ENCODE data around the gene ERBB4. TPM values are rescaled to one million over a fixed set of nuclear protein-coding genes. Genes with fewer than 3 reads are reported as not detected.
A peak's percentile ranks its signal among the peaks of the same experiment; 100 is the strongest.

ERBB4 gene
- total RNA-seq, 1 donor from 2014 or later: 9.2 TPM

DNA sequence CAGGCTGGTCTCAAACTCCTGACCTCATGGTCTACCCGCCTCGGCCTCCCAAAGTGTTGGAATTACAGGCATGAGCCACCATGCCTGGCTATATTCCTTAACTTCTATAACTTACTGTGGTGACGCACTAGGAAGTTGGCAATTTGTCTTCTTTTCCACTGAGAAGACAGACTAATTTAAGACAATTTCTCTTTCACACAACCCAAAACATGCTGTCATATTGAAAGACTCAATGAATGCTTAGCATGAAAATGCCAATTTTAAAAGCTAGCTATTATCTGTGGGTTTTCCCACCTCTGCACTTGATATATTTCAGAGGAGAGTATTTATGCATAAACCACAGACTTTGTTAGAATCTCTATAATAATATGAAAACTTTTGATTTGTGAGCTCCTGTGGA is 84.5 kb downstream of the ERBB4 start:
- Mint-ChIP-seq H3K27ac (no peak overlapping the region), H3K9me3 (no peaks in the 10 kb centered on the region), H3K4me1 (peaks cover 31% of the 10 kb centered on the region), H3K36me3 (no peaks in the 10 kb centered on the region), H3K4me3 (no peak overlapping the region), H3K27me3 (ENCODE audit: low read depth) (no peaks in the 10 kb centered on the region)
- DNase-seq (ENCODE audit: low spot score in 2 of 2, unreplicated experiment in 2 of 2): no peak
- TF ChIP-seq, protein P1, sequence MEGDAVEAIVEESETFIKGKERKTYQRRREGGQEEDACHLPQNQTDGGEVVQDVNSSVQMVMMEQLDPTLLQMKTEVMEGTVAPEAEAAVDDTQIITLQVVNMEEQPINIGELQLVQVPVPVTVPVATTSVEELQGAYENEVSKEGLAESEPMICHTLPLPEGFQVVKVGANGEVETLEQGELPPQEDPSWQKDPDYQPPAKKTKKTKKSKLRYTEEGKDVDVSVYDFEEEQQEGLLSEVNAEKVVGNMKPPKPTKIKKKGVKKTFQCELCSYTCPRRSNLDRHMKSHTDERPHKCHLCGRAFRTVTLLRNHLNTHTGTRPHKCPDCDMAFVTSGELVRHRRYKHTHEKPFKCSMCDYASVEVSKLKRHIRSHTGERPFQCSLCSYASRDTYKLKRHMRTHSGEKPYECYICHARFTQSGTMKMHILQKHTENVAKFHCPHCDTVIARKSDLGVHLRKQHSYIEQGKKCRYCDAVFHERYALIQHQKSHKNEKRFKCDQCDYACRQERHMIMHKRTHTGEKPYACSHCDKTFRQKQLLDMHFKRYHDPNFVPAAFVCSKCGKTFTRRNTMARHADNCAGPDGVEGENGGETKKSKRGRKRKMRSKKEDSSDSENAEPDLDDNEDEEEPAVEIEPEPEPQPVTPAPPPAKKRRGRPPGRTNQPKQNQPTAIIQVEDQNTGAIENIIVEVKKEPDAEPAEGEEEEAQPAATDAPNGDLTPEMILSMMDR (IDR thresholded peaks at IDR 0.05; ENCODE audit: unreplicated experiment): no peak

DNA sequence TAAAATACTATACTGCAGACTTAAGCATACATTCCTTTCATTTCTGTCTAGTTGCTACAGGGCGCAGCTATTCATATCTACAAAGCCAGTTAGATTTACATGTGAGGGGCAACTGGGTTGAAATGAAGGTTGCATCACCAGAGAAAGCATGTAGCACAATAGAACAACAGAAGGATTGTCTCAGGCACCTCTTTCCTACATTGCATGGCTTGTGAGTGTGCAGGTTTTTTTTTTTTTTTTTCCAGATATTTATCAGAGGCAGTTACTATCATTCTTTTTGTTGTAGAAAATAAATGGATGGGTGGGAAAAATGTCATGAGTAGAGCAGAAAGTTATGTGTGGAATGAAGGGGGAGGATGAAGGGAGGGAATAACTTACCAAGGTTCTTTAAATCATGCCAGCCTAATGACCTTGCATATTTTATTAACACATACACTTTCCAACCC is 86.8 kb downstream of the ERBB4 start:
- TF ChIP-seq, protein P1 (IDR thresholded peaks at IDR 0.05; ENCODE audit: unreplicated experiment): no peak
- Mint-ChIP-seq H3K4me1 (peaks cover 39% of the 10 kb centered on the region), H3K27me3 (ENCODE audit: low read depth) (no peaks in the 10 kb centered on the region), H3K9me3 (no peaks in the 10 kb centered on the region), H3K27ac (peak overlapping the region; percentile 89), H3K4me3 (no peak overlapping the region), H3K36me3 (no peaks in the 10 kb centered on the region)
- DNase-seq (ENCODE audit: low spot score in 2 of 2, unreplicated experiment in 2 of 2): no peak

DNA sequence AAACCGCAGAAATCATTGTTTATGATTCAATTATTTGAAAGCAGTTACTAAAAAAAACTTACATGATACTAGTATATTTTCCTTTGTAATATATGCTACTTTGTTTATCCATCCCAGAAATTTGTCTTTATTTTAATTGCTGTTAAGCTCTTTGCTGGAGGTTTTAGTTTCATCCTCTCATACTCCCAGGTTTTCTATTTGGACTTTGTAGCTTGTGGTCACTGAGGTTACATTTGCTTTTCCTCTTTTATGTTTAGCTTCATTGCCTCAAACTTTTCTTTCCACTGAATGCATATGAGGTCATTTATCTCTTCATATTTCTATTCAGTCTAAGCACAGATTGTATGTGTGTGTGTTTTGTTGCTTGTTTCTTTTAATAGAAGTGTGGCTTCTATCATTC is 89.9 kb downstream of the ERBB4 start:
- Mint-ChIP-seq H3K9me3 (peaks cover 15% of the 10 kb centered on the region), H3K27me3 (ENCODE audit: low read depth) (no peaks in the 10 kb centered on the region), H3K27ac (peak overlapping the region; percentile 1), H3K4me3 (no peak overlapping the region), H3K4me1 (peaks cover 33% of the 10 kb centered on the region), H3K36me3 (no peaks in the 10 kb centered on the region)
- TF ChIP-seq, protein P1 (IDR thresholded peaks at IDR 0.05; ENCODE audit: unreplicated experiment): no peak
- no peak for DNase-seq (ENCODE audit: low spot score in 2 of 2, unreplicated experiment in 2 of 2)

DNA sequence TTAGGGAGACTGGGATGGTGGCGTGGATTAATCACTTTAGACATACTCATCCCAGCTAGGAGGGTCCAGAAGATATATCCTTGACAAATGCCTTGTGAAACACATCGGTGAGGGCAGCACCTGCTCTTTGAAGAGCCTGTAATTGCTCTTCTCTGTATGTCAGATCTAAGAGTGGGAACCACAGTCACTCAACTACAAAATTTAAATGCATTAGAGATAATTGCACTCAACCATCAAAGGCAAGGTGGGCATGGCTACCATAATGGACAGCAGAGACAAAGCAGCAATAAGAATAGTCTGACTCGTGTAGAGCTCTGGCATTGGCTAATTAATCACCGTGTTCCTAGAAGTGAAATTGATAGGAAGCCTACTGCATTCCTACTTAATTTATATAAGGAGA is 96.8 kb downstream of the ERBB4 start:
- no peaks in the 10 kb centered on the region for H3K4me1 Mint-ChIP-seq
- TF ChIP-seq, protein P1 (IDR thresholded peaks at IDR 0.05; ENCODE audit: unreplicated experiment): no peak
- H3K9me3 Mint-ChIP-seq: peaks cover 39% of the 10 kb centered on the region
- DNase-seq (ENCODE audit: low spot score in 2 of 2, unreplicated experiment in 2 of 2): no peak
- no peak overlapping the region for H3K27ac Mint-ChIP-seq
- no peak overlapping the region for H3K4me3 Mint-ChIP-seq
- H3K27me3 Mint-ChIP-seq (ENCODE audit: low read depth): no peaks in the 10 kb centered on the region
- peaks cover 12% of the 10 kb centered on the region for H3K36me3 Mint-ChIP-seq

DNA sequence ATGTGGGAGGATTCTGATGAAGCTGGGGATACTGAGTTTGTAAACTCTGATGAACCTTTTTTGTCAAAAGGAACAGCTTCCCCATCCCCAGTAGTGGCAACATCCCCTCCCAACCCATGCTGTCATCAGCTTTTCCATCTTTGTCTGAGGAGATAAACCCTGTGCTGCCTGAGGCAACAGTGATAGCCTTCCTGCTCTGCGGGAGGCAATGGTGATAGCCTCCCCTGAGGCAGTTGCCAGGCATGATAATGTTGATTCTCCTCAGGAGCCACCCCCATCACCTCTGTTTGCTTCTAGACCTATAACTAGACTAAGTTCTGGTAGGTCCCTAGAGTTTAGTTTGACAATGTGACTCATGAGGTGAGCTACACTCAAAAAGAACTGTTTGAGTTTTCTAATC is 97.5 kb downstream of the ERBB4 start:
- TF ChIP-seq, protein P1 (IDR thresholded peaks at IDR 0.05; ENCODE audit: unreplicated experiment): no peak
- peaks cover 12% of the 10 kb centered on the region for H3K36me3 Mint-ChIP-seq
- no peak for DNase-seq (ENCODE audit: low spot score in 2 of 2, unreplicated experiment in 2 of 2)
- H3K4me1 Mint-ChIP-seq: no peaks in the 10 kb centered on the region
- H3K9me3 Mint-ChIP-seq: peaks cover 39% of the 10 kb centered on the region
- no peaks in the 10 kb centered on the region for H3K27me3 Mint-ChIP-seq (ENCODE audit: low read depth)
- H3K4me3 Mint-ChIP-seq: no peak overlapping the region
- no peak overlapping the region for H3K27ac Mint-ChIP-seq
